BLaER1 treated with 17β-estradiol and CSF1 and Interleukin-3, amounts not matched to agents 10 nM and 100 nM (cell line): Measurements from ENCODE around the gene ALDH1A2.
"Not testable (repeated sequence)": the region's sequence is repeated elsewhere in the genome, so short reads cannot be mapped to it uniquely, and the experiment has no call there.

Experiments
- H3K27ac ChIP-seq, 11 experiments: shearing (Covaris generic); formaldehyde crosslinking; 2 replicates each; pipeline ENCODE4 v1.8.1; 2022
- H3K27me3 ChIP-seq, 11 experiments: shearing (Covaris generic); formaldehyde crosslinking; 2 replicates each; pipeline ENCODE4 v1.8.1; 2022
- H3K36me3 ChIP-seq, 11 experiments: shearing (Covaris generic); formaldehyde crosslinking; 2 replicates each; pipeline ENCODE4 v1.8.1; 2022
- H3K4me1 ChIP-seq, 10 experiments: shearing (Covaris generic); formaldehyde crosslinking; 2 replicates each; pipeline ENCODE4 v1.8.1; 2022
- H3K4me2 ChIP-seq, 11 experiments: shearing (Covaris generic); formaldehyde crosslinking; 2 replicates each; pipeline ENCODE4 v1.8.1; 2022
- H3K4me3 ChIP-seq, 10 experiments: shearing (Covaris generic); formaldehyde crosslinking; 2 replicates each; pipeline ENCODE4 v1.8.1; 2022
- H3K9ac ChIP-seq, 11 experiments: shearing (Covaris generic); formaldehyde crosslinking; 2 replicates each; pipeline ENCODE4 v1.8.1; 2022
- H3K9me3 ChIP-seq, 11 experiments: shearing (Covaris generic); formaldehyde crosslinking; replicated peaks in 1 of 11; 2 replicates each; pipeline ENCODE4 v1.8.1; 2022
- H4K20me1 ChIP-seq, 11 experiments: shearing (Covaris generic); formaldehyde crosslinking; 2 replicates each; pipeline ENCODE4 v1.8.1; 2022
- Cebpa-rat ChIP-seq, 11 experiments: shearing (Covaris generic); IDR thresholded peaks; 2 replicates each; pipeline ENCODE4 v1.8.1; 2022

The ALDH1A2 gene

GRCh38 chr15:58039079-58040035 is 26.2 kb downstream of the ALDH1A2 start:
- Histone ChIP-seq H3K4me3 (no peak overlapping the region), H3K4me1 (peaks cover 10 to 32% (median 17%) of the 10 kb centered on the region in 10 experiments; a peak in 18 of 20 replicates), H3K9me3 (no peaks in the 10 kb centered on the region), H3K36me3 (no peaks in the 10 kb centered on the region), H4K20me1 (no peaks in the 10 kb centered on the region), H3K27me3 (no peaks in the 10 kb centered on the region), H3K27ac (no peak overlapping the region), H3K9ac (no peak overlapping the region), H3K4me2 (0 out of 22 replicates have a peak overlapping the region, but pooled peaks of 1 of the 11 experiments have one; percentile 11)
- TF ChIP-seq Cebpa-rat (IDR thresholded peaks at IDR 0.05): no peak

GRCh38 chr15:58038426-58039078 is 27.0 kb downstream of the ALDH1A2 start:
- Histone ChIP-seq H3K9me3 (no peaks in the 10 kb centered on the region), H3K4me3 (no peak overlapping the region), H3K4me2 (peak overlapping the region in 10 of 11 experiments; percentile 2 to 56 (median 38); a peak in 11 of 22 replicates), H4K20me1 (no peaks in the 10 kb centered on the region), H3K27ac (no peak overlapping the region; a peak in 1 of 22 replicates), H3K27me3 (no peaks in the 10 kb centered on the region), H3K36me3 (no peaks in the 10 kb centered on the region), H3K4me1 (peaks cover 7 to 31% (median 17%) of the 10 kb centered on the region in 10 experiments; a peak in 18 of 20 replicates), H3K9ac (no peak overlapping the region)
- TF ChIP-seq Cebpa-rat (IDR thresholded peaks at IDR 0.05): no peak

GRCh38 chr15:58037723-58038301 is 27.7 kb downstream of the ALDH1A2 start:
- Histone ChIP-seq H4K20me1 (no peaks in the 10 kb centered on the region), H3K27me3 (no peaks in the 10 kb centered on the region), H3K36me3 (no peaks in the 10 kb centered on the region), H3K4me1 (peaks cover 5 to 28% (median 17%) of the 10 kb centered on the region in 10 experiments; a peak in 16 of 20 replicates), H3K4me3 (no peak overlapping the region), H3K4me2 (peak overlapping the region in 10 of 11 experiments; percentile 2 to 56 (median 38); a peak in 16 of 22 replicates), H3K9ac (no peak overlapping the region), H3K9me3 (no peaks in the 10 kb centered on the region), H3K27ac (no peak overlapping the region; a peak in 1 of 22 replicates)
- TF ChIP-seq Cebpa-rat (IDR thresholded peaks at IDR 0.05): no peak

DNA sequence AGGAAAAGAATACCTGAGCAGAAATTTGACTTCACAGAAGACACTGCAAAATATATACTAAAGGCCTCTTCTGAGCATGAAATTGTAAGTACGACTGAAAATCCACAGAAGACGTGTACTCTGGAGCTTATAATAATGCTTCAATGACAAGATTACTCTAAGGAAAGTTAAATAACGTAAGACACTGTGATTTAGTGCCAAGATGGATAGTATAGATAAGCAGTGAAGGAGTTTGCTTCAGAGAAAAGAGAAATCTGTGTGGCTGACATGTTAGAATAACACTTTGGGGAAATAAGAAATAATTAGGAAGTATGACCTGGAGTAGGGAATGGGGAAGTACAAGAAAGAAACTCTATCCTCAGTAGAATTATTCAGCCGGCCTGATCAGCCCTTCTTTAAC is 28.9 kb downstream of the ALDH1A2 start:
- no peak overlapping the region for H3K9ac ChIP-seq
- H3K4me1 ChIP-seq: peaks cover 5 to 28% (median 17%) of the 10 kb centered on the region in 10 experiments; a peak in 16 of 20 replicates
- H4K20me1 ChIP-seq: no peaks in the 10 kb centered on the region
- H3K4me3 ChIP-seq: no peak overlapping the region
- H3K4me2 ChIP-seq: peak overlapping the region in 2 of 11 experiments; percentile 43 to 51; a peak in 3 of 22 replicates
- no peaks in the 10 kb centered on the region for H3K27me3 ChIP-seq
- no peaks in the 10 kb centered on the region for H3K9me3 ChIP-seq
- no peak for TF ChIP-seq Cebpa-rat (IDR thresholded peaks at IDR 0.05)
- H3K36me3 ChIP-seq: no peaks in the 10 kb centered on the region
- H3K27ac ChIP-seq: no peak overlapping the region

GRCh38 chr15:58028392-58028791 is 37.1 kb downstream of the ALDH1A2 start:
- peaks cover 34 to 57% (median 44%) of the 10 kb centered on the region in 11 experiments for H3K9me3 ChIP-seq
- not testable (repeated sequence) for H3K36me3 ChIP-seq, H3K4me2 ChIP-seq, H4K20me1 ChIP-seq, H3K4me3 ChIP-seq, H3K4me1 ChIP-seq, H3K27ac ChIP-seq, H3K9ac ChIP-seq, H3K27me3 ChIP-seq

- H3K4me2 ChIP-seq: no peak overlapping the region
- no peak overlapping the region for H3K9ac ChIP-seq
- peaks cover 37 to 75% (median 46%) of the 10 kb centered on the region in 11 experiments for H3K9me3 ChIP-seq
- no peak overlapping the region for H3K4me3 ChIP-seq
- H3K27ac ChIP-seq: no peak overlapping the region
- H3K27me3 ChIP-seq: no peaks in the 10 kb centered on the region
- TF ChIP-seq Cebpa-rat (IDR thresholded peaks at IDR 0.05): no peak
- H3K36me3 ChIP-seq: no peaks in the 10 kb centered on the region
- H3K4me1 ChIP-seq: no peaks in the 10 kb centered on the region
- H4K20me1 ChIP-seq: no peaks in the 10 kb centered on the region
Measured at GRCh38 chr15:58026552-58026951, 39.0 kb downstream of the ALDH1A2 start.

DNA sequence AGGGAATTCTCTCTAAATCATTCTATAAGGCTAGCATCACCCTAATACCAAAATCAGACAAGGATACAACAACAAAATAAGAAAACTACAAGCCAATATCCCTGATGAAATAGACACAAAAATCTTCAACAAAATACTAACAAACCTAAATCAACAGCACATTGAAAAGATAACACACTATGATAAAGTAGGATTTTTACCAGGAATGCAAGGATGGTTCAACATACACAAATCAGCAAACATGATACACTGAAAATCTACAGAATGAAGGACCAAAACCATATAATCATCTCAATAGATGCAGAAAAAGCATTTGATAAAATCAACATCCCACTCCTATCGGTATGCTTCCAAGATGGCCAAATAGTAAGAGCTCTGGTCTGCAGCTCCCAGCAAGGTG is 39.5 kb downstream of the ALDH1A2 start:
- TF ChIP-seq Cebpa-rat (IDR thresholded peaks at IDR 0.05): no peak
- no peaks in the 10 kb centered on the region for H4K20me1 ChIP-seq

DNA sequence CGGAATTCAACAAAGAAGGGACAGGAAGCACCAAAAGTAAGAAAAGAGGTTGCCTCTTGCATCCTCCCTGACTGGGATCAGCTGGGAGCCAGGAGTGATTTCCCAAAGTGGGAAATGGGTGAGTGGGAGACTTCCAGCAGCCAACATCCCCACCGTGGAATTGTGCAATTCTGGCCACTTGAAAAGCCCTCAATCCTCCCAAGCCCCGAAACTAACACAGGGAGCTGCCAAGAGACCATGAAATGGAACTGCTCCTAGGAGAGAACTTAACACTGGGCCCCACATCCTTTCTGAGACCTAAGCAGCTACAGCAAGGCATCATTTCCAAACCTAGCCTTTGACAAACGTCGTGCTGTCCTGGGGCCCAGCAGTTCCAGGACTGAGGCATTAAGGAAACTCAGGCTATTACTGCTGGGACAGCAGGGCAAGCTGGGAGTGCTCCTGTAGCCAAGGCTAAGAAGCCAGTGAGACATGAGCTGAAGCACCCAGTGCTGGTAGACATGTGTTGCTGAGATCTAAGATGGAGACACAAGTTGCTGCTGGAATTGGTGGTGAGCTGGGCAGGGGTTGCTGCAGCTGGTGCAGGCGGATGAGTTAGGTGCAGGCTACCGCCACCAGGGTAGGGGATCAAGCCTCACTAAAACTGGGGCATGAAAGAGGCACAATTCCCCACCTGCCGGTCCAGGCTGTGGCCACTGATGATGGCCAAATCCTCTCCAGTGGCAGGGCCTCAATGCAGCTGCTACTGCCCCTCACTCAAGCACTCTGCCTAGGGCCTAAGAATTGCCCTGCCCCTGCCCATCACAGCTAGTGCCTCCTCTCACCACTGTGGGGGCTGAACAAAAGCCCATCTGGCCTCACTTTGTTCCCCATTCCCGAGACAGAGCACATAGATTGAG is 43.9 kb downstream of the ALDH1A2 start:
- H4K20me1 ChIP-seq: no peaks in the 10 kb centered on the region
- H3K4me3 ChIP-seq: no peak overlapping the region
- H3K27ac ChIP-seq: no peak overlapping the region
- no peaks in the 10 kb centered on the region for H3K4me1 ChIP-seq
- H3K9me3 ChIP-seq: peaks cover 19 to 50% (median 27%) of the 10 kb centered on the region in 11 experiments
- TF ChIP-seq Cebpa-rat (IDR thresholded peaks at IDR 0.05): no peak; a peak in 1 of 22 replicates
- no peaks in the 10 kb centered on the region for H3K27me3 ChIP-seq
- no peak overlapping the region for H3K4me2 ChIP-seq
- H3K36me3 ChIP-seq: no peaks in the 10 kb centered on the region
- no peak overlapping the region for H3K9ac ChIP-seq

More for the DNA sequence above, 39.5 kb downstream of the ALDH1A2 start:
- Histone ChIP-seq H3K9me3 (peaks cover 37 to 75% (median 46%) of the 10 kb centered on the region in 11 experiments), H3K4me2 (no peak overlapping the region), H3K27me3 (no peaks in the 10 kb centered on the region), H3K4me3 (no peak overlapping the region), H3K4me1 (no peaks in the 10 kb centered on the region), H3K36me3 (no peaks in the 10 kb centered on the region), H3K9ac (no peak overlapping the region), H3K27ac (no peak overlapping the region)
